Activated CD8-positive, alpha-beta memory T cell treated with anti-CD3 and anti-CD28 coated beads for 24 hours (primary cell): ENCODE results near the gene PHKB.

Experiments
- DNase-seq: peaks from one replicate; pipeline ENCODE4 v3.0.0-alpha.2; 2020

The PHKB gene

DNA sequence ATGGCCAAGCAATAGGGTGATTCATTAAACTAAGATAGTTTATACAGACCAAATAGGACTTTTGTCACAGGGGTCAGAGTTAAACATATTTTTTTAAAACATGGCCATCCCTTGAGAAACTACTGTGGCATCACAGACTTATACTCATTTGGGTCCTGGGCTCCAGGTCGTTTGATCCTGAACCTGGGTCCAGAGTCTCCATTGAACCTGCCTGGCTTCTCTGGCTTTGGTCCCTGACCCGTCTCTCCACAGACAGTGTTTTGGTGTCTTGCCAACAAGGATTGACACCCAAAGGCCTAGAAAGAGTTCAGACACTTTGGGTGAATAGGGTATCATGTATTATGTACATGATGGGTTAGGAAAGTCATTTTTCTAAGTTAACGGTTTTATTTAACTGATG lies 236.7 kb downstream of the PHKB start:
- DNase-seq, result no peak

DNA sequence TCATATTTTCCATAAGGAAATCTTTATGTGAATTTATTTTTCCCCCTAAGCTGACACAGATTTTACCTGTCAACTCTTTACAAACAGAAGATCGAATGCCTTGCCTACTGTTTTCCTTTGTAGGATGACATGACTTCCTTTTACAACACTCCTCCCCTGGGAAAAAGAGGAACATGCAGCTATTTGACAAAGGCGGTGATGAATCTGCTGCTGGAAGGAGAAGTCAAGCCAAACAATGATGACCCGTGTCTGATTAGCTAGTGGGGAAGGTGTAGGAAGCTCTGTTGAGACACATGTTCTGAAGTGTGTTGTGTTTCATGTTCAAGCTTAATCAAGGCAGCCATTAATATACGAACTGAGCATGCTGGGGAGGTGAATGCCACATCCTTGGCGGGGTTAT lies 238.0 kb downstream of the PHKB start:
- DNase-seq, result no peak

DNA sequence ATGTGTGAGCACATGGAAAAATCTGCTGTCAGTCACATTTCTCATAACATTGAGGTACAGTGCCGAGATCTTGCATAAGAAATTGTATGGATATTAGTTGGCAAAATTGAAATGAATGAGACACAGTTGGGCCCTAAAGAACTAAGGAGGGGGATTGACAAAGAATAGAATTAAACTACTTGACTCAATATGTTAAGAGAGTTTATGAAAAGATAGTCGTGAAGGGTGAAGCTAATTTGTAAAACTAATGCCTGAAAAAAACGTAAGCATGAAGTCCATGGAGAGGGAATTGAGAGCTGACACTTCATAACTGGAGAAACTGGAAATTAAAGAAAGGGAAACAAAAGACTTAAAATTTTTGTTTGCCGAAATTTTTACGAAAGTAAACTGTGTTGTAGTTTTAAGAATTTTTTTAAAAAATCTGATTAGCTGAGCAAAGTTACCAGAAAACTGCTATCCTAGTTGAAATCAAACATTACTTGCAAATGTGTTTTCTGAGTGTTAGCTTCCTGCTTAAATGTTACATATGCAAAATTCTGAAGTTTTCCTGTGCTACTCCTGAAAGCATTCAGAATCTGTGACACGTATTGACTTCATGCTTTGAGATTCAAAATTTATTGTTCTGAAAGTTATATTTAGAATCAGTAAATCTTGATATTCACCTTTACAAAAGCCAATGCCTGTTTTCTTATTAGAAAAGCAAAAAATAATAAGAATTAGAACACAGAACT lies 239.9 kb downstream of the PHKB start:
- no peak for DNase-seq

DNA sequence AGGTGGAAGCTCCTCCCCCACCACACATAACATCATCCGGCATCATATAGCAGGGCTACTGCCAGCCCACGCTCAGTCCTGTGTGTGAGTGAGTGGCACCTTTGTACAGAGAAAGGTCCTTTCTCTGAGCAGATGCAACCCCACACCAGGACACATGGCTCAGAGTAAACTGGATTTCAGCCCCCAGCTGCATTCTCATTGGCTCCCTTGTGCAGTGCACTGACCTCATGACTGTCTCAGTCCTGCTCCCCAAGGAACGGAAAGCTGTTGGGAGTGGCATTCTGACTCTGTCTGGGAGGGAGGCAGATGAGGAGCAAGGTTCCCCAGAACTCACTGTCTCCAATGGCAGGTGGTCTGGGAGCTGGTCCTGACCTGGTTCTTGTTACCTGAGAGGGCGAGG lies 244.1 kb downstream of the PHKB start:
- no peak for DNase-seq

DNA sequence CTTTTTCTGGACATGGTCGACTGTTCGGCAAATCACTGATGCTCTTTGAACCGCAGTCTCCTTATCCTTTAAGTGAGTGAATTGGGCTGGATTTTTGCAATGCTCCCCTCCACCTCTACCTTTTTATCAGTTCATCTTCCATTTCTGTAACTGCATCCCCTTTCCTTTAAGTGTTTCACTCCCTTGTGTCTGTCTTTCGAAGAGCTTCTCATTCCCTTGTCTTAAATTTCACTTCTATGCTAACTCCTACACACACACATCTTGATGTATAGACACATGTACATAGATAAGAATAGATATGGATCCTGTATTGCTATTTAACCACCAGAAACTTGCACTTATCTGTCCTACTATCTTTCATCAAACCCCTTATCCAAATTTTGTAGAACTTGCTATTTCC lies 250.7 kb downstream of the PHKB start:
- DNase-seq, result no peak

DNA sequence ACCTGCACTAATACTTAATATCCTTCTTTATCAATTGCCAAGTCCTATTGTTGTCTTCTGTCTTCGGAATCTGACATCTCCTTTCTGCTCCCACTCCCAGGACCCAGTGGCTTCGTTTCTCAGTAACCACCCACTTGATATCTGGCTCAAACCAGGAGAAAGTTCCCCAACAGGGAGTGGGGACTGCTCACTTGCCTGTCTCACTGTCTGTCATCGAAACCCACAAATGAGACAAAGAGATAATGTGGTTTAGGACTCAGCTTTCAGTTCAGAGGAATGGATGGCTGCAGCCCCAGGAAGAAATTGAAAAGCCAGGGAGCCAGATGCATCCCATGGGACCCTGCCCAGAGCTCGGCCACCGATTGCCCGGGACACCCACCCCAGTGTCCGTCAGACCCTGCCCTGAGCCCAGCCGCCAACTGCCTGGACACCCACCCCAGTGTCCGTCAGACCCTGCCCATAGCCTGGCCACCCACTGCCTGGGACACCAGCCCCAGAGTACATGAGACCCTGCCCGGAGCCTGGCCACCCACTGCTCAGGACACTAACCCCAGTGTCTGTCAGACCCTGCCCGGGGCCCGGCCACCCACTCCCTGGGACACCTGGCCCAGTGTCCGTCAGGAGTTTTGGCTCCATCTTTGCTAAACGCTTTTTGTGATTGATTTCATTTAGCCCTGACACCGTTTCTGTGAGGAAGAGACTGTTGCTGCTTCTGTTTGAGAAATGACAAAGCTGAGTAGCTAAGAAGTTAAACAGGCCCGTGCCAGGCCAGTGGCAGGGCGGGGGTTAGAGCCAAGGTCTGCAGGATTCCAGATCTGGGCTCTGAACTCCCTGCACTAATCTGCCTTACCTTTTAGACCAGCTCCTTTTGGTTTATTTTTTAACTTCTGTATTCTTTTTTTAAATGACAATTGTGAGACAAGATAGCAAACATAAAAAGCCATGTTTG lies 251.4 kb downstream of the PHKB start:
- DNase-seq, result no peak

DNA sequence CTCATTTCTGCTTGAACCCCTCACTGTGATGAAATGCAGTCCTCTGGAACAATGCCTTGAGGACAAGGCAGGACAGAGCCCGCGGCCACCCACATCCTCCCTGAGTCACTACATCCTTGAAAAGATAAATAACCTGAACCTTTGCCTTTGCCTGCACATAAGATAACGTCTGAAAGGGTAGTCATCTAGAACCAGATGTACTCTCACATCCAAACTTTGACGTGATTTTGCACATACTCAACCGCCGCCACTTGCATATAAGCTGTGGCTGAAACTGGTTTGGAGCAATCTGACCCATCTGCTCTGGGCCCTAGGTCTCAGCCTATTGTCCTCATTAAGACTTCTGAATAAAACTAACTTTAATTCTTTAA lies 252.1 kb downstream of the PHKB start:
- no peak for DNase-seq

DNA sequence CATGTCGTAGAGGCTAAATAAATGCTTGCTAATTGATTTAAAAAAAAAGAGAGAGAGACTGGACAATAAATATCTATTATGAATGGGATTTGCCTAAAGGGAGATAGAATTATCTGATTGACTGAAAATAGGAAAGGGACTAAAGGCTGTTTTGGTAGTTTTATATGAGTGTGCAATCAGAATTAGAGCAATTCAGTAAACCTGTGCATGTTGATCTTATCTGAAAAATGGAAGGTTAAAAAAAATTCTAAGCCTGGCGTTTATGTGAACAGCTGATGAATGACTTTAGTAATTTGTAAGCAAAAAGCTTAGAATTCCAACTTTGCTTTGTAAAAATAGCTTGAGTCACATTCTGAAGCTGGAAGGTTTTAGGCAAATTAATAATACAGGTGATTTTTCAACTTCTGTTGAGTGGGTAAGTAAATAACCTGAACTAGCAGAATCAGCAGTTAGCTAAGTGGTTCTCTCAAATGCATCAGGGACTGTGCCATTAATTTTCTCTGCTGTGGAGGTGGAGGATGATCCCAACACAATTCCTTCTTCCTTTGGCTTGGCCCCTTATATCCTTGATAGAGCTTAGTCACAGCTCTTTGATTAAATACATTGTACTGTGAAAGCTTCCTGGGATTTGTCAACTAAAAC lies 254.4 kb downstream of the PHKB start:
- no peak for DNase-seq

DNA sequence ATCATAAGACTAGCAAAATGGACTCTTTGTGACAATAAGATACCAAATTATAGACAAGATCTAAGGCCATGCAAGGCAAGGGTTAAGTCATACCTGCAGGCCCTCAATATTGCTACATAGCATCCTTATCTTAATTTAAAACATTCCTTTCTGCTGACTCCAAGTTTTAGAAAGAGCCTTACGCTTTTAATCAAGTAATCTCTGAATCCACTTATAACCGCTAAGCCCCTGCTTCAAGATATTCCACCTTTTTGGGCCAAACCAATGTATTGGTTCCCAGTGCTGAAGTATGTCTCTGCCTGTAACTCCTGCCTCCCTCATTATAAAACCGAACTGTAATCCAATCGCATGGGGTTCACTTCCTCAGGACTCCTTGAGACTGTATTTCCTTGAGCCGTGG lies 255.4 kb downstream of the PHKB start:
- no peak for DNase-seq

DNA sequence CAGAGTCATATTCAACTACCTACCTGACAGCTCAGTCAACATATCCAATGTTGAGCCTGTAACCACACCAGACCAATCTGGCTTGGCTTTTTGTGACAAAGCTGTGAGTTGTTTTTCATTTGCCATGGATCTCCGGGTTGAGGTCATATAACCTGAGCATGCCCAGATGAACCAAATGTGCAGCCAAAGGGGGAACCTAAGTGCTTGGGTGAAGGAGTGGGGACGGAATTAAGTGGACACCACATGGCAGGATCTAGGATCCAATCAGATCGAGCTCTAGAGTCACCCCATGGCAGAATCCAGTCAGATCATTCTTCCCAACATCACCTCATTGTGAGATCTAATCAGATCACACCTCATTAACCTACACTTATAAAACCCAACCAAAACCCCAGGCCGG lies 258.6 kb downstream of the PHKB start:
- DNase-seq, result no peak

DNA sequence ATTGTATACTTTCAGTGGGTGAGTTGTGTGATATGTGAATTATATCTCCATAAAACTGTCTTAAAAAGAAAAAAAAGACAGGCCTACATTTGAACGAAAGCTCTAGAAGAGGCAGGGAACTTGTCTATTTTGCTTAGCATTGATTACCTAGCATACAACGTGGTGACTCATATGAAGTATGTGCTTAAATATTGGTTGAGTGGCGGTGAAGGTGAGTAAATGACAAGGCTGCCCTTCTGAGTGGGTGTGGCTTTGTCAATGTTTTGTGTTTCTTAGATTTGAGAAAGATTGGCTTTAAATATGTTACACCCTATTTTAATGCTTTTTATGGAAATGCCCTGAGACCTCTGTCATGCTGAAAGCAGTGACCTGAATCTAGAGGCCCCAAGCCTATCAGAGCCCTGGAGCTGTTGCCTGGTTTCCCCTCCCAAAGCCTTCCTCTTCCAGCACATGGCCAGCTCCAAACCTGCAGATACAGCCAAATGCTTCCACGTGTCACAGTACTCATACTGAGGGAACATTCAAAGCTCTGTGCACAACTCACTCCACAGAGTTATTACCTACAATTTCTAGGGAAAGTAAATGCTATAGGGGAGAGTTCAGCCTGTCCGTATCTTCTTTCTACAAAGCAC lies 260.0 kb downstream of the PHKB start:
- no peak for DNase-seq

DNA sequence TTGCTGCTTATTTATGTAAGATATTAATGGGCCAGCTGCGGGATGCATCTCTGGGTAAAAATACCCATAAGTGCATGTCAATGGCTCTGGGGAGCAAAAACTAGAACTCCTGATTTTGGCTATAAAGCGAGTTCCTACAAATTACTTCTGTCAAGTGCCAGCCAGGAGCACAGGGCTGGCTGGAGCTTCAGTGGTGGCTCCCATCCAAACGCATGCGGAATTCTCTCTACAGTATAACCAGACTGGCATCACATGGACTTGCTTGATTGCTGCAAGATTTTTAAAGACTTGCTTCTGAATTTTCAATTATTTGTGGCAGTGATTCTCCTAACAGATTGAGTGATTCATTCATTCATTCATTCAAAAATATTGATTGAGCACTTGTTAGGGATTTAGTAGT lies 260.9 kb downstream of the PHKB start:
- DNase-seq, result no peak

DNA sequence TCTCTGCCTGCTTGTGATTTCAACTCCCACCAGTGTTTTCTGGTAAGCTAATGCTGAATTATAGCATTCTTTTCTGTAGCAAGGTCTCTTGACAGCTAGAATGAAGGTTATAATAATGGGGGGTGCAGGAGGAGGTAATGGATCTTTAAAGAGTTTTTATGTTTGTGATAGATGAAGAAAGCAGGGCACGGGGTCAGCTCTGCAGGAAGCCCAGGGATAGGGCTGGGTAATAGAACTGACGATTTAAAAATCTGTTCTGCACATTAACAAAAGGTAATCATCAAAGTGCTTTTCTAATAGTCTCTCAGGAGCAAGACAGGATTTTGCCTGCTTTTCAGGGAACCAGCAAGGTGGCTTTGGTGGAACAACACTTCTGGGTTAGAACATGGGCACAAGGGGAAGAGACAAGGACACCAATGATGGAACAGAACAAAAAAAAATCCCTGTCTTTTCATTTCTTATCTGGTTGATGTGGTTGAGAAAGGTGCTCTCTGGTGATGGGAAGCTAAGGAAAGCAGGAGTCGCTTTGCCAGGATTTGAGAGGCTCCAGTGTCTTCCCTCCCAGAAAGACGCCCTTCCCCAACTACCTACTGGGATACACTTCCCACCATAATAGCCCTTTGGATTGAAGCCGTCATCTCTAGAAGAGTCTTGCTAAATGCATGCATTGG lies 263.1 kb downstream of the PHKB start:
- no peak for DNase-seq

DNA sequence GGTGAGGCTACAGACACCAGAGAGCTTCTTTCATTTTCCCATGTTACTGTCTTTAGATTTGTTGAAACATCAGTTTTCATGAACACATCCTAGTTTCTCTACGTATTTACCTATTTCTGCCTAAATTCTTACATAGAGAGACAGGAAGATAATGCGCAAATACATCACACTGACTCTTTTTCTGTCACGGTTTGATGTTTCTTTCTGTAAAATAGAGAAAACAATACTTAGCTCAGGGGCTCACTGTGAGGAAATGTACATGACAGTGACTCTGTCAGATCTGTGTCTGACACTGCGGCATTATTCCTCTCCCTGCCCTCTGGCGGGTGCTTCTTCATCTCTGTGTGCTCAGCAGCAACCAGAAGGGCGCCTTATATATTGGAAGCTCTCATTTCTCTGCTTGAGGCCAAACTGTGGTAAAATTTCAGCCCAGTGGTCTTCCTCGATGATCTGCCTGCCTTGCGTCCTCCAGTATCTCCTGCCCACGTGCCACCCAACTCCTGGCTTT lies 264.1 kb downstream of the PHKB start:
- no peak for DNase-seq

DNA sequence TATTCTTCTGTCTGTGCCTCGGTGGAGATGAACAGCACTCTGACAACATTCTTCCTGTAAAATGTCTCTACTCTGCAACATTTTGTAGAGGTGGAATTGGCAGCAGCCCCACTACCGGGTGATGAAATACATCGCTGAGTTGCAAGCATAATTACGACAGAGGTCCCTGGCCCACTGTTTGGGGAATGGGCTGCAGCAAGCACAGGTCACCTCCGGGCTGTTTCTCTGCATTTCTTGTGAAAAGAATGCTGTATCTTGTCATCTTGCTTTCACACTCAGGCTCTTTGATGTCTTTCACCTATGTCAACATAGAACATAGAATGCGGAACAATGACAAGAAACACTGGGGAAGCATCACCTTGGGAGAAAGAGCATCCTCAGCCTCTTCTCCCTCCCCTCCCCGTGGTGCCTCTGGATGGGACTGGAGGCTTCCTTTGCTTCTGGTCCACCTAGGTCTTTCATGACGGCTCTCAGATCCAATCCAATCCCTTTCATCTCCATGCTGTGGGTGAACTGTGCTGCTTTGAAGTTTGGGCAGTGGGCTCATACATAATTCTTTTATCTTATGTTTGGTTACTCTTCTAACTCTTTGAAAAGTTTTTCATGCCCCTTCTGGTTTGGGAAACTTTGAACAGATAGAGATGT lies 265.0 kb downstream of the PHKB start:
- no peak for DNase-seq

DNA sequence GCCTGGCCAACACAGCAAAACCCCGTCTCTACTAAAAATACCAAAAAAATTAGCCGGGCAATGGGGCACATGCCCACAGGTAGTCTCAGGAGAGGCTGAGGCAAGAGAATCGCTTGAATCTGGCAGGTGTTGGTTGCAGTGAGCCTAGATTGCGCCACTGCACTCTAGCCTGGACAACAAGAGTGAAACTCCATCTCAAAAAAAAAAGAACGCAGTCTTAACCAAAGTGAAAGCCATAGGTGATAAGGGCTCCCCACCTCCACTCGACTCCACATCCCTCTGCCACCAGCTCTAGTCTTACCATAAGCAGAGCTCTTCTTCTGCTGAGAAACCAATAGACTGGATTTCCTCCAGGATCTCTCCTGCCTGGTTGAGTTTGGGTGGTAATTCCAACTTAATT lies 266.0 kb downstream of the PHKB start:
- DNase-seq, result no peak

DNA sequence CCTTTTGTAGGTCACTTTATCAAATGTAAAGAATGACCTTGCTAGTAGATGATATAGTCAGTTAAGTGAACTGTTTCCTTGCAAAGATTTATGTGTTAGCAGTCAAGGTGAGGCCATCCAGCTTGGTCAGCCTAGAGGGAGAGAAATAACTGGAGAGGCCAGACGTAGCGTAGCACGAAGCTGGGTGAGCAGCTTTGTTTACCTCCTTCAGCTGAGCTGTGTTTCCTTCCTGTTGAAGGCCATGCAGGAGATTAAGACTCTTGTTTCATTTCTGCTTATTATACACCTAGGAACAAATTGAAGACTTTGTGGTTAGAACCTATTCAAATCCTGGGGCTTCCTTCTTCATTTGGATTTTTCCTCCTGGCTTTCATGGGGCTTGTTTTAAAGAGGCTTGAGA lies 267.1 kb downstream of the PHKB start:
- no peak for DNase-seq

DNA sequence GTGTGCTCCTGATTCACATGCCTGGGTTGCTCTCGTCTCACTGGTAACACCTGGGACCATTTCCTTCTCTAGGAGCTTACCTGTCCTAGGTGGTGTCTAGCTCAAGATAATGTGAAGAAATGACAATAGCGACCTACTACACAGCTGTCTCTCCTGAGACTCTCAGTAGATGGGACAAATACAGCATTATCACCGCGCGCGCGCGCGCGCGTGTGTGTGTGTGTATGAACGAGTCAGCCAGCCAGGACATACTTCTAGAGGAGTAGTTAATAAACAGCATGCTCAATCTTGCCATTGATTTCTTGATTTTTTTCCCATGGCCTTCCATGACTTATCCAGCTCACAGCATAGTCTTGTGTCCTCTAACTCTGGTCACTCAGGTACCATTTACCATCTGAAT lies 268.6 kb downstream of the PHKB start:
- no peak for DNase-seq

DNA sequence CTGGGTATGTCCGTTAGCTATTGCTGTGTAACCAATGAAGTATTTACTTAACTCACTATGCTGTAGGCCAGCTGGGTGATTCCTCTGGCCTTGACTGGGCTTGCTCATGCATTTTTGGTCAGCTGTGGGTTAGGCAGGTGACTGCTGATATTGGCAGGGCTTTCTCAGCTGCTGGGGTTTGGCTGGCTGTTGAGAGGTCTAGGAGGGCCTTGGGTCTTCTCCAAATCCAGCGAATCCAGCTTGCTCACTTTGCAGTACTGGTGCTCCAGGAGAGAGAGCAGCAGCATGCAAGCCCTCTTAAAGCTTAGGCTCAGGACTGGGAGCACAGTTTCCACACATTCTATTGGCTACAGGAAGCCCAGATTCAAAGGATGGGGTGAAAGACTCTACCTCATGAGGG lies 270.1 kb downstream of the PHKB start:
- no peak for DNase-seq

DNA sequence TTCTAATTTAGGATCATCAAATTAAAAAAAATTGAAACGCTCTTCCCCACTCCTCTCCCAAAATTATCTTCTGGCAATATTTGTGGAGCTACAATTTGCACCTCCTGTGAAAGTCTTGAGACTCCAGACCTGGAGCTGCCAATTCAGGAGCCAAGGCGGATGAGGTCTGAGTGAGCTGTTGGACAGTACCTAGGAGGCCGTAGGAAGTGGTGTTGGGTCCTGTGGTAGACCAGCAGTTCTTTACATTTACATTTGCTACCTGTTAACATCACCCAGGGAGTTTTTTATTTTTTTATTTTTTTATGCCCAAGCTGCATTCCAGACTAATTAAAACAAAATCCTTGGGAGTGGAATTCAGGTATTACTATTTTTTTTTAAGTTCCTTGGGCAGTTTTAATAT lies 271.0 kb downstream of the PHKB start:
- DNase-seq, result no peak

DNA sequence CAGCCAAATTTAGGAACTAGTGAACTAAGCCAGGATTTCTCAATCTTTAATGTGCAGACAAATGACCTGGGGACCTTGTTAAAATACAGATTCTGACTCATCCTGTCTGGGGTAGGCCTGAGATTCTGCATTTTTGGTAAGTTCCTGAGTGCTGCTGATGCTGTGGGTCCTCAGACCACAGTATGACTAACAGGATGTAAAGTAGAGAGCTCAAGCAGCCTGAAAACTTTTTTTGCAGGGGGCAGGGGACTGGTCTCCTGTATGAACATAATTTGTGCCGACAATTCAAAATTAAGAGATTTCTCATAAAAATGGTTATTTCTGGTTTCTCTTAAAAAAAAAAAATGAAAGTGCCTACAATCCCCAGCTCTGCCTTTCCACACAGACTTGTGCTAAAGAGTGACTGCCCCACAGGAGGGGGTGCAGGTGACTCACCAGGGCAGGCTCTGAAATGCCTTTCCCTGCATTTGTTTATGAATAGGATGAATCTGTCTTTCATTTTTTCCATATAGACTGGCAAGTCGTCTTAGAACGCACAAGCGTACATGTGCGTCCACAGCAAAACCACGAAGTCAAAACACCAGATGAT lies 271.5 kb downstream of the PHKB start:
- no peak for DNase-seq
